HPDE6-E6E7 (cell line): ENCODE data around the gene CC2D1A.

Experiments
- DNase-seq: peaks from one replicate; pipeline ENCODE4 v3.0.0; 2011; ENCODE audit warnings: missing footprints; ENCODE audit errors: extremely low spot score

Gene CC2D1A

DNA sequence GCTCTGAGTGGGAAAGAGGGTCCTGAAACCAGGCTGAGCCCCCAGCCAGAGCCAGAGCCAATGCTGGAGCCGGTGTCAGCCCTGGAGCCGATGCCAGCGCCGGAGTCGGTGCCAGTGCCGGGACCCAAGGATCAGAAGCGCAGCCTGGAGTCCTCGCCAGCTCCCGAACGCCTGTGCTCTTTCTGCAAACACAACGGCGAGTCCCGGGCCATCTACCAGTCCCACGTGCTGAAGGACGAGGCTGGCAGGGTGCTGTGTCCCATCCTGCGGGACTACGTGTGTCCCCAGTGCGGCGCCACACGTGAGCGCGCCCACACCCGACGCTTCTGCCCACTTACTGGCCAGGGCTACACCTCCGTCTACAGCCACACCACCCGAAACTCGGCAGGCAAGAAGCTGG, 28.7 kb upstream of the CC2D1A start:
- no peak for DNase-seq

DNA sequence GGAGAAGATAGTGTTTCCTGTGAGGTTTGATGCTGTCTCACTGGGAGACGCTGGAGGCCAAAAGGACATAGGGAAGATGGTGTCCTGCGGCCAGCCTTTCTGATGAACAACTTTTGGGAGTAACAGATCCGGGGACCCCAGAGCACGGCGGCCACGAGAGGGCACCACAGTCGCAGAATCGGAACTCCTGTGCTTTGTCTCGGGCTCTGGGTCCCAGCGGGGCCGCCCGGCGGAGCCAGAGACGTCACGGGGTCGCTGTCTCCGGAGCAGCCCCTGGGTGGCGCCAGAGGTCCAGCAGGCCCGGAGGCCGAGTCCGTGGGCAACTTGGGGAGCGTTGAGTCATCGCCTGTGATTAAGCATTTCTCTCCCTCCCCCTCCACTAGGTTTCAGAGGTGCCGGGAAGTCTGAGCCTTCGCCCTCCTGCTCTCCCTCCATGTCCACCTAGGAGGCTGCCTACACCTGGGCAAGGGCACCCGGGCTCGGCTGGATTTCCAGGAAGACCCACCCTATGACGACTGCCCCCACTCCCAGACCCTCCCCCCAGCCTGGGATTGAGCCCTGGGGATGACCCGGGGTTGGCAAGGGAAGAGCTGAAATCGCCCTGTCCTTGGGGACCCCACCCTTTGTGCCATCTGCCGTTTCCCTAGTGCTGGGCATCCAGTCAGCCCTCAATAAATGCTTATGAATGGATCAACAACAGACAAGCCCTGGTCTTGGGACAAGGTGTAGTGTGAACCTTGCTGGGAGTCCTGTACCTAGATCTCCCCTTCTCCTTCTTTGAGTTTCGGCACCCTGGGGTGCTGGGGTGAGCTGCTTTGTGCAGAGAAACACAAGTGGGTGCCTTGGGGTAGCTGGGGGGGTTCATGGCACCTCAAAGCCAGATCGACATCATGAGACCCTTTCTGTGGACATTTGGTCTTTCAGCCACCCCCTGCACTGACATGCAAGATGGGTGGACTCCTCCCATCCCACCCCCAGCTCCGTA, 25.6 kb upstream of the CC2D1A start:
- peak; percentile 92 for DNase-seq

DNA sequence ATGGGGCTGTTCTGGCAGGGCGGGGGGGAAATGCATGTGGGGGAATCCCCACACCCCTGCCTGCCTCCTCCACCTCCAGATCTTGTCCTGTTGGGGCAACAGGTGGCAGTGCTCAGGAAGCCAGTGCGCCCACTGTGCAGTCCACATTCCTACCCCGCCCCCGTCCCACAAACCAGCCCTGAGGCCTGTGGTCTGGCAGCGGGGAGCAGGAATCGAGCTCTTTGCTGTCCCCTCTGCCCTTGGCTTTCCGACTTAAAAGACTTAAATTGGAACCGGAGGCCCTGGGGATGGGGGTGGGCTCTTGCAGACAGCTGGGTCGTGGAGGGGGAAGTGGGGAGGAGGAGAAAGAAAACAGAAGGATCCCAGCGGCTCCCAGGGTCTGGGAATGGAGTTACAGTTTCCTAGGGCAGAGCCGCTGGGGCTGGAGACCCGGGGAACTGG, 24.7 kb upstream of the CC2D1A start:
- no peak for DNase-seq

DNA sequence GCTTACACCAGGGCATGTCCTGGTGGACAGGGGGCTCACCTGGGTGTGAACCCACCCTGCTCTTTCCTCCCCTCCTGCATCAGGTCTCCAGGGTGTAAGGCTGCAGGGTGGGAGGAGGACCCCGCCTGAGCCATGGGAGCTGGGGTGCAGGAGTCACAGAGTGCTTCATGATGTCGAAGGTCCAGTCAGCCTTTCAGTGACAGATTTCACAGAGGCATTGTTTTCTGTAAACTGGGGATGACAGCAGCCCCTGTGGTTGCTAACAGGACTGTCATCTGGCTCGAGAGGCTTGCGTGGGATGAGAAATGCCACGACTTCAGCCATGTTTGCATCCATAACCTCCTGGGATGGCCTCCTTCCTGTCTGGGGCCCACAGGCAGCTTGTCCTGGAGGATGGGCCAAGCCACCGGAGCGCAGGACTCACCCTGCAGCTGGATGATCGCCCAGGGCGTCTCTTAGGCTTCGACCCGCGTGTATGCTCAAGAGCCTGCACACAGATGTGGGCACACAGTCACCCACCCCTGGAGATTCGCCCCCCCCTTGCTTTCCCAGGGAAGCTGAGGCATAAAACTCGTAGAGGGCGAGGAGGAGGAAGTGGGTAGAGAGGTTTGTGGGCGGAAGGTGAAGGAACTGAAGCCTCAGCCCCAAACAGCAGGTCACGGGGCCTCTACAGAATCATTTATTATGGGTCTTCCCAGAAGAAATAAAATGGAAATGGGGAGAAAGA, 24.1 kb upstream of the CC2D1A start:
- no peak for DNase-seq

DNA sequence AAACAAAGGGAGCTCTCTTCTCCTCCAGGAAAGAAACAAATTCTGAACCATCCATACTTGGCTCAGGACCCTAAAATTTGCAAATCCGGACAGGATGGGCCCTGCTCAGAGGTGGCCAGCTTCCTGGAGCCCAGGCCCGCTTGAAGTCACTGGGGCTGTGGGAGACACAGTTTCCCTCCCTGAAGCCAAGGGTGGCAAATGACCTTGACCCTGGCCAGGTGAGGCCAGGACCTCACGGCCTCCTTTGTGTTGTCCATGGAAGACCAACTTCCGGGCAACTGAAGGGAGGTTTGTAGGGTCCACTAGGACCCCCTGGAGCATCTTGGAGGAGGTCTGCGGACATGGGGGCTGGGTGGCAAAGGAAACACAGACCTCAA, 23.6 kb upstream of the CC2D1A start:
- DNase-seq, result no peak

DNA sequence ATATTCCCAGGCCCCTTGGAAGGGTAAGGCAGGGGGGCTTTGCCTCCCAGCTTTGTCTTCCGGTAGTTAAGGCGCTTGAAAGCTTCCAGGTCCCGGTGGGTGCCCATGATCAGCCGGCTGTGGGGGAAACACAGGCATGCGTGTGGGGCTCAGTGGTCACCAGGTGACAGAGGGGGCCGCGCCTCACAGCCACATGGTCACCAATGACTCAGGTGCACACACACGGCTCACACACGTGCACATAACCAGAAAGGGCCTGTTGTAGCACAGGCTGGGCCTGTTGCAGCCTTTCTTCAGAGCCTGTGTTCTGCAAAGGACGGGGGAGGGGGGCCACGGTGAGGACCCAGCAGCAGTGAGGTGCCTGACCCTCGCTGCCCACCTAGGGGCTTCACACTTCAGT, 23.2 kb upstream of the CC2D1A start:
- no peak for DNase-seq

DNA sequence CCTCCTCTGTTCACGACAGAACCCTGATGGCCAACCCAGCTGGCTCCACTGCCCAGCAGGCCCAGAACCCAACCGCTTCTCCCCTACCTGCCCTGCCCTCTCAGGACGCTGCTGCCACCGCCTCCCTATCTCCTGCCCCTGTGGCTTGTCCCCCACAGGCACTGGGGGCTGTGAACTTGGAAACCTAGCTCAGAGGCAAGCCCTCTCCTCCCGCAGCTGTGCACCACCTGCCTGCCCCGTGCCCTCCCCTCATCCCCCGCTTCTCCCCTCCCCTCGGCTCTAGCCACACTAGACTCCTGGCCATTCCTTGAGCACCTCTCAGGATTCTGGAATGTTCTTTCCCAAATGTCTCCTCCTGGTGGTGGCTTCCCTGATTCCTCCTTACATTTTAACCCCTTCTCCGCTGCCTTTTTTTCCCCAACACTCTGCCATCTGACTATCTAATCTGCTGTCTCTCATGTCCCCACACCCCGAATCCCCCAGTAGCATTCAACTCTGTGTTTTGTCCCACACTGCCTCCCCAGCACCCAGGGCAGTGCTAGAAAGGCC, 22.4 kb upstream of the CC2D1A start:
- no peak for DNase-seq

DNA sequence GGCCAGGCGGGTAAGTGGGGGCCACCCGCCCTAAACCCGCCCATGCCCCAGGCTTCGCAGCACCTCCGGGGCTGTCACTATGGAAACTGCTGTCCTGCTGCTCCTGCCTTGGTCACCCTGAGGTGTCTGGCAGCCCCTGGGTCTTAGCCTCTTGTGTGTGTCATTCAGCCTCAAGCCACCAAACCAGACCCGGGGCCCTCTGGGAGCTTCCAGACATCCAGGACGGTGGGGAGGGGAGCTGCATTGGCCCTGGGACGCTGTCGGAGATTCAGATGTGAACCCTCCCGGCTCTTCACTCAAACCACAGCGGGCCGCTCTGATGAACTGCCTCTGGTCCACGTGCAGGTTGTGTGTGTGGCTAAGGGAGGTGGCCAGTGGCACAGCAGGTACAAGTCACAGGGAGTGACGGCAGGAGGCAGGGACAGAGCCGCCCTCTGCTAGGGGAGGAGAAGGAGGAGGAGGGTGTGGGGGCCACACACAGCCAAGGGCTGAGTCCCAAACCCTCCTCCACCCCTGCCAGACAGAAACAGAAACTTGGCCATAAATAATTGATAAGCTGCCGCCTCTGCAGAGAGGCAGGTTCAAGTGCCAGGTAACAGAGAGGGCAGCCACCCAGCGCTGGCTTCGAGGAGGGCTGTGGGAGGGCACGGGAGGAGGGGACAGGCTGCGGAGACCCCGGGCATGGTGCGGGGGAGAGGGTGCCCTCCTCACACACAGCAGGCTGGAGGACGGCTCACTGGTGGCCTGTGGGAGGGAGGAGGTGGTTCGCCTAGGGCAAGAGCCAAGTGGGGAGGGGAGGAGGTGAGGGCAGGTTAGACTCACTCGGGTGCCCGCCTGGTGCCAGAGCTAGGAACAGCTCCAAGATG, 21.0 kb upstream of the CC2D1A start:
- no peak for DNase-seq

DNA sequence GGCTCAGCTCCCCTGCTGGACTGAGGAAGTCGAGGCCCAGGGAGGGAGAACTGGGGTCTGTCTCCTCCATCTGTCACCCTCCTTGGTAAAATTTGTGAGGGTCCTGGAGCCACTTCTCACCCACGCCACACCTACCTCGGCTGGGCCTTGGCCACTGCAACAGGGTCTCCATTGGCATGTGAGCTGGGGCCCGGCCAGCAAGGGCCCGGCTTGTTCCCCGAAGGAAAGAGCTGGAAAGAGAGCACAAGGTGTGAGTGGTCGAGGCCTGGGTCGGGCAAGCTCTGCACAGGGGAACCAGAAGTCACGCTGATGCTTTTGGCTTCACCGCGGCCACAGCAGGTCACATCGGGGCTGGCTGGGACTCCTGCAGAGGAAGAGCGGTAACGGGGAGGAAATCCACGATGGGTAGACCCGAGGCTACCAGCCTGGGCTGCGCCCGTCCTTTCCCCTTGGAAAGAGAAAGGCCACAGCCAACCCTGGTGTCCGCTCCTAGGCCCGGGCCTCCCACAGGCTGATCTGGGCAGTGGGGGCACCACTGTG, 20.1 kb upstream of the CC2D1A start:
- no peak for DNase-seq

DNA sequence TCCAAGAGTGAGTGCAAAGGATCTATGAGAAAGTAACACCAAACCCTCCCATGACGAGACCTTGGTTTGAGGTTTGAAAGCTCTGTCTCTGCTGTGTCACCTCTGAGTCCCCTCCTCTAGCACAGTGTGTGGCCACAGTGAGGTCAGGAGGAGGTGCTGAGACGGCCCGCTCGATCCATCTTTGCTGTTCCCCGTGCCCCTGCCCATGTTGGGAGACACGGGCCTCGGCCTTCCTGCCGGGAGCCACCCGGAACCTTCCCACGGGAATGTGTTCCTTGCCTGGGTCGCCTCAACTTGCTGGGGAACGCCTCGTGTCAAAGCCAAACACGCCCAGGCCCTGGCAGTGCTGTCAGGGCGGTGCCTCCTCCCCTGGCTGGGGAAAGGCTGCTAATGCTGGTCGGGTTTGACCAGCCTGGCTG, 19.0 kb upstream of the CC2D1A start:
- DNase-seq, result no peak

DNA sequence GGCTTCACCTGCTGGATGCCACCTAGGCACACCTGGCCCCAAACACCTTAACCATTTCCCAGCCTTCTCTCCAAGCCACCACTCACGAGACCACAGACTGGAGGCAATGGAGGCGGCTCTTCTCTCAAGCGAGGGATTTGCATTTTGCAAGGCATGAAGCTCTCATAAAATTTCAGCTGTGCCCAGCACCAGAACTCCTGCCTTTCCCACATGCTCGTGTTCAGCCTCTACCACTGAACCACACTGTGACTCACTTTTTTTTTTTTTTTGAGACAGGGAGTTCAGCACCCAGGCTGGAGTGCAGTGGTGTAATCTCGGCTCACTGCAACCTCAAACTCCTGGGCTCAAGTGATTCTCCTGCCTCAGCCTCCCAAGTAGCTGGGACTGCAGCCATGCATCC, 18.5 kb upstream of the CC2D1A start:
- DNase-seq, result no peak

DNA sequence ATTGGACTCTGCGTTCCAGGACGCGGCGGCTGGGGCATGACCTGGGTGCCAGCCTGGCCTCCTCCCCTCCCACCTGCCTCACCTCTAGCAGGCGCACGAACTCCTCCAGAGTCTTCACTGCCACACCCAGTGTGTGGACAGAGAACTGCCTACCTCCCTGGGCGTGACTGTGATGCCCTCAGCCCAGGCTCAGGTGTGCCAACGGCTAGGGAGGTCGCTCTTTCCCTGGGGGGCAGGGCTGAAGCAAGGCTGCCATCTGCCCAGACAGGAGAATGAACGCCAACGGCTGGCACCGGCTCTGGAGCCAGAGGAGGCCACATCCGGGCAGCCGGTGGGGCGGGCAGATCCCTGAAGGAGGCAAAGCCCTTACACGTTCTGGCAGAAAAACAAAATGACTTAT, 17.7 kb upstream of the CC2D1A start:
- no peak for DNase-seq

DNA sequence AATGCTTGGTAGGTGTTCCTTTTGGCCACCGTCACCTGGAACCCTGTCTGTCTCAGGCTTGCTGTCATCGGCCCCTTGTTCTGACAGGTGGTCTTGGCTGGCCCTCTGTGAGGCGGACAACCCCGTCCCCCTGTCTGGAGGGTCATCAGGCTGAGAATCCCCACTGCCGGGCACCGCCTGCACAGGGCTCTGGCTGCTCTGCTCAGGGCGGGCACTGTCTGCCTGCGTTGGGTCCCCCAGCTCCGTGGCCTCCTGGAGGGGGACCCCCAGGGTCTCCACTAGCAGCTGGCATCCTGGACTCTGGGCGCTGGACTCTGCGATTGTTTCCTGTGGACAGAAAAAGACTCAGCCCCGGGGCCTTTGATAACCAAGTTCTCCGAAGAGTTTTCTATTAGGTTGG, 15.9 kb upstream of the CC2D1A start:
- DNase-seq, result no peak

DNA sequence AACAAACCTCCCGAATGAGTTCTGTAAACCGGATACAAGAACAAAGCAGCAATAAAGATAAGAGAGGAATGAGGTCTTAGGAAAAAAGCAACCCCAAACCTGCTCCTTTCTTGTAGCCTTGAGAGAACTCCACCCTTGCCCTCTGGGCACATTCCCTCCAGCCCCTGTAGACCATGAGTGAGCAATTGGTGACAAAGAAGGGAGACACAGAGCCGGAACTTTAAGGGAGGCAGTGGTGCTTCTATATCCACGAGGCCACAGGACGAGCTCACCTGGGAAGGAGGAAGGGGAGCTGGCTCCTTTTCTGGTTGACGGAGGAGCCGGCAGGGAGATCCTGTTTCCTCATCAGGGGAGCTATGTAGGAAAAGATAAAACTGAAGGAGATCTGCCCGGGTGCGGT, 13.1 kb upstream of the CC2D1A start:
- DNase-seq, result no peak

DNA sequence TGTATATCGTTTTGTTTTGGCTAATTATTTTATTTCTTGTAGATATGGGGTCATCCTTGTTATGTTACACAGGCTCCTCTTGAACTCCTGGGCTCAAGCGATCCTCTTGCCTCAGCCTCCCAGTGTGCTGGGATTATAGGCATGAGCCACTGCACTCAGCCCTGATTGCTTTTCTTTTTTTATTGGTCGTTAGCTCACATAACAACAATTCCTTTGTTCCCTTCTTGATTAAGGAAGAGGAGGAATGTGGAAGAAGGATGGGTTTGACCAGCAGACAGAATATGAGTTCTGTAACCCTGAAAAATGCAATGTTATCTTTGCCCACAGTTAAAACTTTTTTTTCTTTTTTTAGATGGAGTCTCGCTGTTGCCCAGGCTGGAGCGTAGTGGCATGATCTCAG, 11.4 kb upstream of the CC2D1A start:
- no peak for DNase-seq

DNA sequence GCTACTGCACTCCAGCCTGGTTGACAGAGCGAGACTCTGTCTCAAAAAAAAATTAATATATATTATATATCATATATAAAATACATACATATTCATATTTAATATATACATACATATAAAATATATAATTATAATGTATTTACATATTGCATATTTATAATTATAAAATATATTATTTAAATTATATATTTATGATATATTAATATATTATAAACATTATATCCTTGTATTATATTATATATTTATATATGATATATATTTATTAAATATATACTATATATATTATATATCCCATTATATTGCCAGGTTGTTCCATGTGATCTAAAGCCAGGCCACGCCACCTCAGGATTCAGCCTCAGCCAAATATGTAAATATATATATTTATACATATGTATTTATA, 9.8 kb upstream of the CC2D1A start:
- no peak for DNase-seq

DNA sequence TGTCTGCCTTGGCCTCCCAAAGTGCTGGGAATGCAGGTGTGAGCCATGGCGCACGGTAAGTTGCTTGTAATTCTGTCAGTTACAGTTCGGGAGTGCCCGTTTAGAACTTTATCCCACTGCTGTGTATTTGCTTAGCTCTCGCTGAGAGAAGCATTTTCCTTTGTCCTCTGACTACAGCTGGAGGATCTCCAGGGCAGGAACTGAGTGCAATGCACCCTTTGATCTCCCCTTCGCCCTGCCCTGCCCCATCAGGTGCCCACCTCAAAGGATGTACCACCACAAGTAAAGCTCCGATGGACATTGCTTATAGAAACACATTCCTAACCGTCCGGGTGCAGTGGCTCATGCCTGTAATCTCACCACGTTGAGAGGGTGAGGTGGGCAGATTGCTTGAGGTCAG, 6.6 kb upstream of the CC2D1A start:
- DNase-seq, result no peak

DNA sequence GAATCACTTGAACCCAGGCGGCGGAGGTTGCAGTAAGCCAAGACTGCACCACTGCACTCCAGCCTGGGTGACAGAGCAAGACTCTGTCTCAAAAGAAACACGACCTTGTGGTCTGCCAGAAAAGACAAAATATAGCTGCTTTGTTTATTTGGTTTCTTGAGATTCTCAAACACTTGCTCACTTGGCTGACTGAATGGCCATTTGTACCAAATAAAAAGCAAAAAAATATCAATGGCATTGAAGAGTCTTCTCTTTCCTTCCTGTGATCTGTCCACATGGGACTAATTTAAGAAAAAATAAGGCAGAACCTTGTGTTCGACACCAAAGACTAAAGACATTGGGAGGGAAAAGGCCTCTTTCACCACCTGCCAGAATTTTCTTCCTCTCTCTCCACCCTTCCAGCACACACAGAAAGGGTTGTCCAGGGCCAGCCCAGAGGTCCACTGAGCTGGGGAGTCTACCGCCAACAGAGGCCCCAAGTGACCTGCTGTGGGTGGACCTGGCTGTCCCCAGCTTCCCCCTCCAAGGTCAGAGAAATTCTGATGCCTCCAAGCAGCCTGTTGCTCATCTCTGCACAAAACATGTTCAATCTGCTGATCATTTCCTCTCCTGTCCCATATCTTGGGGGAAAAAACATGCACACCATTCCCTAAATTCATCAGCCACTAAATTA, 6.0 kb upstream of the CC2D1A start:
- no peak for DNase-seq

DNA sequence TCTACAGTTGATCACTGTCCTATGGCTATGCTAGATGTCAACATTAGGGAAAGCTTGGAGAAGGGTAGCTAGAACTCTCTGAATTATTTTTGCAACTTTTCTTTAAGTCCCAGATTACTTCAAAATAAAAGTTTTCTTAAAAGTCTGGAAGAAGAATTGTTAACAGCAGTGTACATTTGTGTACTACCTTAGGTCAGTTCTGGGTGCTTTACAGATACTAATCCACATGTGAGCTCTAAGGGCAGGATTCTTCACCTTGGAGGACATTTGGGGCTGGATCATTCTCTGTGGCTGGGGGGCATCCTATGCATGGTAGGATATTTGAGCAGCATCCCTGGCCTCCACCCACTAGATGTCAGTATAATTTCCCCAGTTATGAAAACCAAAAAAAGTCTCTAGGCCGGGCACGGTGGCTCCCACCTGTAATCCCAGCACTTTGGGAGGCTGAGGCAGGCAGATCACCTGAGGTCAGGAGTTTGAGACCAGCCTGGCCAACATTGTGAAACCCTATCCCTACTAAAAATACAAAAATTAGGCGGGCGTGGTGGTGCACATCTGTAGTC, 2.9 kb upstream of the CC2D1A start:
- no peak for DNase-seq

DNA sequence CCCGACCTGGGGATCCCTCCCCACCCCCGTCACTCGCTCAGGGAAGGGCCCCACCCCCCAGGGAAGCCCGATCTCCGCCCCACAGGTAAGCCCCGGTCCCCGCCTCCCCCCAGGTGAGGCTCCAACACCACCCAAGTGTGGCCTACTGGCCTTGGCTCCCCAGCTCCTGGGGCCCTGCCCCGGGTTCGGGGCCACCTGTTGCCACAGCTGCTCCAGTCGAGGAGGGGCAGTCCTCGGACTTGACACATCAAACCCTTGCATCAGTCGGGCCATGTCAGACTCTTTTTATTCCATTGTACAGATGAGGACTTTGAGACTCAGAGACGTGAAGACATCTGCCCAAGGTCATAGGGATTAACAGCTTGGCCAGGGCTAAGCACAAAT, 512 bp downstream of the CC2D1A start:
- DNase-seq, result peak; percentile 66

DNA sequence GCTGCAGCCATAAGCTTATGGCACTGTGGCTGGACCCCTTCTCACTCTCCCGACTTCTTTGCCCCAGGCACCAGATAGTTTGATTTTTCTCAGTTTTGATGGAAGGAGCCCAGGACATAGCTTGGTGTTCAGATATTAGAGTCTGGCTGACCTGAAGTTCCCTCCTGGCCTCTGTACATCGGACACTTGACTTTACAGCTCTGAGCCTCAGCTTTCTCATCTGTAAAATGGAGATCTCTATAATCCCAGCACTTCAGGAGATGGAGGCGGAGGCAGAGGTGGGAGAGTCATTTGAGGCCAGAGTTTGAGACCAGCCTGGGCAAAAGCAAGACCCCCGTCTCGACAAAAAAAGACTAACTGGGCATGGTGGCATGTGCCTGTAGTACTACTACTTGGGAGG, 909 bp downstream of the CC2D1A start:
- no peak for DNase-seq
